ENCODE measurements around the gene GTPBP1.

- TF ChIP-seq CTCF (IDR thresholded peaks at IDR 0.05; ENCODE audit: extremely low read depth in 1 of 2, insufficient read depth in 1 of 2, low read depth in 1 of 2, low read length in 2 of 2) (no peak), MYC (IDR thresholded peaks at IDR 0.05; ENCODE audit: low read depth, low read length) (no peak), EZH2 (IDR thresholded peaks at IDR 0.05; ENCODE audit: borderline replicate concordance, low read depth, low read length, severe bottlenecking) (no peak), POLR2A (IDR thresholded peaks at IDR 0.05; ENCODE audit: low read depth, low read length) (no peak)
Measured at GRCh38 chr22:38730411-38730871, 24.7 kb downstream of the GTPBP1 start.
